Right kidney (tissue), 1 donor: ENCODE data around the gene KIF13A.
"Not testable (repeated sequence)": the region's sequence is repeated elsewhere in the genome, so short reads cannot be mapped to it uniquely, and the experiment has no call there.

Source experiments
- DNase-seq: peaks from one replicate; pipeline ENCODE4 v3.0.0-alpha.2; 2016

The KIF13A gene

DNA sequence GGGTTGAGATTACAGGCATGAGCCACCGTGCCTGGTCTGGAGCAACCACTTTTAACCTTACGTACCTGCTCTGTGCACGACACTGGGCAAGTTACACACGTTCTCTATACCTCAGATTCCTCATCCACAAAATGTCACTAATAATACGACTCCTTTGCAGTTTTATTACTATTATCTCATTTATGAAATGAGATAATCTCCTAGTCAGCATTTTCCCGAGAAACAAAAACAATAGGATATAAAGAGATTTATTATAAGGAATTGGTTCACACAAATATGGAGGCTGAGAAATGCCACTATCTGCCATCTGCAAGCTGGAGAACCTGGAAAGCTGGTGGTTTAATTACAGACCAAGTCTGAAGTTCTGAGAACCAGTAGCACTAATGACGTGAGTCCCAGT is 12.0 kb upstream of the KIF13A start:
- DNase-seq = no peak

GRCh38 chr6:17998442-17998841 is 11.0 kb upstream of the KIF13A start:
- DNase-seq = no peak

DNA sequence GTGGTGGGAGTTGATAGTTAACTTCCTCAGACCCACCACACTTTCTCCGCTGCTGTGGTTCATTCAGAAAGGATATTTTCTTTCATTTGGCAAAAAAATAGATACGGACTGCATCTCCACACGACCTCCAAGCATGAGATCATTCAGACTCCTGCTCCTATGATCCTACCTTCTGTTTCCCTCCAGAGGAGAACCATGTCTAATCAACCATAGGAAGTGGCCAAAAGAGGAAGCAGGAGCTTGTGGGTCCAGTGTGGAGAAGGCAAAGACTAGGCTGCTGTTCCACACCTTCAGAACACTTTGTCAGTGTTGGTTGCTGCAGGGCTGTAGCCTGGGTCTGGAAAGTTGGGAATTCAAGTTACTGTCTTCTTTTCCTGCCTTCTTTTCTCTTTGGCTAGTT is 10.6 kb upstream of the KIF13A start:
- DNase-seq = no peak

DNA sequence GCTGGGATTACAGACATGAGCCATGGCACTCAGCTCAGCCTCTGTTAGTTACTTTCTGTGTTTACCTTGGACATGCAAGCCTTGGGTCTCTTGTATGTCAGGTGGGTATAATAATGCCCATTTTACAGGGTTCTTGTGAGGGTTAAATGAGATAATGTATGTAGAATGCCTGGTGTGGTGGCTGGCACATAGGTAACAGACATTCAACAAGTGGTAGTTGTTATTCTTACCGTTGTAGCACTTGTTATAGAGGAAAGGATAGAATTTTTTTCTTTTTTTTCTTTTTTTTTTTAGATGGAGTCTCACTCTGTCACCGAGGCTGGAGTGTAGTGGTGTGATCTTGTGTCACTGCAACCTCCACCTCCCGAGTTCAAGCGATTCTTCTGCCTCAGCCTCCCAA is 8.0 kb upstream of the KIF13A start:
- DNase-seq = no peak

DNA sequence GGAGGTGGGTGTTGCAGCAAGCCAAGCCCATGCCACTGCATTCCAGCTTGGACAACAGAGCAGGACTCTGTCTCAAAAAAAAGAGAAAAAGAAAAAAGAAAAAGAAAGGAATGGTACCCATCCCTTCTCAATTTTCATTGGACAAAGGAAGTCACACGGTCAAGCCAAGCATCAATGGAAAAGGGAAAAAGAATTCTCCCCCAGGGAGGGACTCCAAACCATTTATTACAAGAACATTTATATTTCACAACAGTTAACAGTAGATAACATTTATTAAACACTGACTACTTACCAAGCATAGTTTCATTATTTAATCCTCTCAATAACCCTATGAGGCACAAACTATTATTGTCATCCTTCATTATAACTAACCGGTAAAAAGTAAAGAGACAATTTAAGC is 6.6 kb upstream of the KIF13A start:
- DNase-seq = no peak

DNA sequence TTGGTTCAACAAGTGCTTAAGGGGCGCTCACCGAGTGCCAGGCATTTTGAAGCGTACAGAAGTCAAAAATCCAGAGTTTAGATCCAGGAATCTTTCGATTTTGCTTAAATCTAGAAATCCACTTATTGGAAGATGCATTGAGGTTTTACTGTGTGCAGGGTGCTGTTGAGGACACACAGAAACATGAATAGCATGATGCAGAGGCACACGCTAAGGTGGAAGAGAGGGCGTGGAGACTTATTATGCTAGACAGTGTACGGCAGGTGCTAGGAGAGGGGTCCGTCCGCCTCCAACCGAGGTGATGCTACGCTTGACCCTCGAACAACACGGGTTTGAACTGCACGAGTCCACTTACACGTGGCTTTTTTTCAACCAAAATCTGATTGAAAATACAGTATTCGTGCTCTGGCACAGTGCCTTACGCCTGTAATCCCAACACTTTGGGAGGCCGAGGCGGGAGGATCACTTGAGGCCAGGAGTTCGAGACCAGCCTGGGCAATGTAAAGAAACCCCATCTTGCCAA is 1.0 kb upstream of the KIF13A start:
- no peak for DNase-seq

- peak; percentile 95 for DNase-seq
Observed at GRCh38 chr6:17987697-17988421, 424 bp upstream of the KIF13A start.

DNA sequence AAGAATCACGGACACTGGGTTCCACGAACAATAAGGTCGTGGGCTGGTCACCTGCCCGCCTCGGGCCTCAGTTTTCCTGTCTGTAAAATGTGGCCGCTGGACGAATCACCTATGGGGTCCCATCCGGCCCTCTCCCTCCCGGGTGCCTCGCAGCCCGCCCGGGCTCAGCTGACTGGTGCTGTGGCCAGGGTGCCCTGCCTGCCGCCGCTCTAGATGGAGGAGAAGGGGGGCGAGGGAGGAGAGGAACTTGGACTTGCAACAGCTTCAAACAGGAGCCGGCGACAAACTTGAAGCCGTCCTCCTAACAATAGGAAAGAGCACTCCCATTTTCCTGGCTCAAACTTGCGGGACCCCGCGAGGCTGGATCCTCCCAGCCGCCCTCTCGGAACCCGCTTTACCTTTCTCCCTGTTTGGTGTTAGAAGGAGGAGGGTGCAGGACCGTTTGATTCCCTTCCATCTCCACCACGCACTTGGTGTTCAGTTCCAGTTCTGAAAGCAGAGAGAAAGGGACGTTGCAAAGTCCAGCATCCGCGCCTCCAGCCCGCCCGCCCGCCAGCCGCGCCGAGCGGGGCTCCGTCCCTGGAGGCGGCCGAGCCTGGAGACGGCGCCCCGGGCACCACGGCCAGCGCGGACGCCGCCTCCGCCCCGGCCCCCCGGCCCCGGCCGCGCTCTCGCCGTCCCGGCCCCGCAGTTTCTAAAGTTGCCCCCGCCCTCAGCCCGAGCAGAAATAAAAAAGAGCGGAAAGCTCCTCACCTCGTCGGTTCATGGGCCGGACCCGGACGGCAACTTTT is 584 bp downstream of the KIF13A start:
- peak; percentile 89 for DNase-seq

GRCh38 chr6:17985934-17986655 is 1.3 kb downstream of the KIF13A start:
- DNase-seq = no peak

DNA sequence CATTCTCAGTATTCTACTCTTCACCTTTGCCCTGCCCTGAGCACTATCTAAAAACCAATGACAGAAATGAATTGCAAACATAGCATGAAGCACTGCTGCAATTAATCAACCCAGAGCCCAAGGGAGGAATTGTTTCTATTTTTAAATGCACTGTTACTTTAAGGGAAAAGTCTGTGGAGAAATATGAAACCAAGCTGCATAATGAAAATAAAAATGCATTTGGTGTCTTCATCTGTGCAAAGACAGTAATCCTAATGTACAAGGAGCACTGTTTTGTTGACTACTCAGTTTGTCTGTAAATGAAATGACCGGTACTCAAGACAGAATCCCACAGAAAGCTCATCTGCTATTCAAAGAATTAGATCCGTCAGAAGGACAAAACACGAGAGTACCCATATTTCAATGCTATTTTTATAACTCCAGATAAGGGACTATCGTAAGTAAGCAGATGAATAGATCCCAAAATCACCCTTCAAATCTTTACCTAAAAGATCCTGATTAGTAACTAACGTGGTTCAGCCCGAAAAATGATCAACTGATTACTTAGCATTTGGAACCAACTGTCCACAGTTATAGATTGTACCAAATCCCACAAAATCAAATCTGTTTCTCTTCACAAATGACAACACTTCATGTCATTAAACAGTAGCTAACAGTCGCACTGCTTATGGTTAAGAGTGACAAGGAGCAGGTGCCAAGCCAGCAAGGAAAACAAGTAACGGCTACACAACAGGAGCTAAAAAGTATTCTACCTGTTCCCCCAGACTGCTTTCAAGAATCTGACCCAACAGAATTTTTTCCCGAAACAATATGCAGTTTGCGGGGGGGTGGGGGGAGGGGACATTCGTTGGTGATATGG is 2.4 kb downstream of the KIF13A start:
- no peak for DNase-seq

DNA sequence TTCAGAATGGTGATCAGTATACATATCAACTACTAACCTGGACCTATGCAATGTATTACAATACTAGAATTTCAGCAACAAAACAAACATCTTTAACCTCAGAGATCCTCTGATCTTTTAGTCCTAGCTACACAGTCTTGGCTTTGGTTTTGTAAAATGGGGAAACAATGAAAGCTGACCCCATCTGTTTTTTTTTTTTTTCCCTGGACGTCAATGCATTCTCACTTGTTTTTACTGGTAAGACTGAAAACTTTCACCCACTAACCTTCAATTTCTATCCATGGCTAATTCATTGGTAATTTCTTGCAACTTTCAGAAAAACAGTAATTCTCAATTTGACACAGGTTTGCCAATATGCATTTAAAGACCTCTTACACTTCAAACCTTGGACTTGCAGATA is 3.0 kb downstream of the KIF13A start:
- DNase-seq = no peak

GRCh38 chr6:17983730-17984129 is 3.7 kb downstream of the KIF13A start:
- DNase-seq = no peak

DNA sequence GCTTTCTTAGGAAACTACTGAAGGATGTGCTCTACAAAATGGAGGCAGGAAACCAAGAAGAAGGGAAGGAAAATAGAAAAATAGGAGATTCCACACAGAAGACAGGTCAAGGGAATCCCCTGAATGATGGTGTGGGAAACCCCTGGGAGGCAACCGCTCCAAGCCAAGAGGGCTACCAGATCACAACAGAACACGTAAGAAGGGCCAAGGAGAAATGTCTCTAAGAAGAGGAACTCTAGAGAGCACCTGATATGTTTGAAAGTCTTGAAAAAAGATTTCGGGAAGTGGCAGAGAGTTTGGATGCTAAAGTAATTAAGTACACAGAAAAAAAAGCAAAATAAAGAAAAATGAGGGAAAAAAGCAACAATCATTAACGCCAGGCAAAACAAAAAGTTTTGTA is 7.1 kb downstream of the KIF13A start:
- no peak for DNase-seq

DNA sequence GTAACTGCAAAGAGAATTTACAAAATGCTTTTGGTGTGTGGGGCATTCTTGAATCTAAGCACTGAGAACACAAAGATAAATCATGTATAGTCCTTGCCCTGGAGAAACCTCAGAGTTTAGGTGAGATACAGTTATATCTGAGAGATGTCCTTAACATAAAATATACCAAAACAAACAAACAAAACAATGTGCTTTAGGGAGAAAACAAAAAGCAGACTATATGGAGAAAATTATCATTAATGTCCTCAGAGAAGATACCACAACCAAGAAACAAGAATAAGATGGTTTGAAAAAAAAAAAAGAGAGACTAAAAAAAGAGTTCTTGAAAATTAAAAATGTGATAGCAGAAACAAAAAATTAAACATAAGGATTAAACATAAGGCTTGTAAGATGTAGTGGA is 8.0 kb downstream of the KIF13A start:
- no peak for DNase-seq

GRCh38 chr6:17976258-17976657 is 11.2 kb downstream of the KIF13A start:
- DNase-seq = not testable (repeated sequence)

DNA sequence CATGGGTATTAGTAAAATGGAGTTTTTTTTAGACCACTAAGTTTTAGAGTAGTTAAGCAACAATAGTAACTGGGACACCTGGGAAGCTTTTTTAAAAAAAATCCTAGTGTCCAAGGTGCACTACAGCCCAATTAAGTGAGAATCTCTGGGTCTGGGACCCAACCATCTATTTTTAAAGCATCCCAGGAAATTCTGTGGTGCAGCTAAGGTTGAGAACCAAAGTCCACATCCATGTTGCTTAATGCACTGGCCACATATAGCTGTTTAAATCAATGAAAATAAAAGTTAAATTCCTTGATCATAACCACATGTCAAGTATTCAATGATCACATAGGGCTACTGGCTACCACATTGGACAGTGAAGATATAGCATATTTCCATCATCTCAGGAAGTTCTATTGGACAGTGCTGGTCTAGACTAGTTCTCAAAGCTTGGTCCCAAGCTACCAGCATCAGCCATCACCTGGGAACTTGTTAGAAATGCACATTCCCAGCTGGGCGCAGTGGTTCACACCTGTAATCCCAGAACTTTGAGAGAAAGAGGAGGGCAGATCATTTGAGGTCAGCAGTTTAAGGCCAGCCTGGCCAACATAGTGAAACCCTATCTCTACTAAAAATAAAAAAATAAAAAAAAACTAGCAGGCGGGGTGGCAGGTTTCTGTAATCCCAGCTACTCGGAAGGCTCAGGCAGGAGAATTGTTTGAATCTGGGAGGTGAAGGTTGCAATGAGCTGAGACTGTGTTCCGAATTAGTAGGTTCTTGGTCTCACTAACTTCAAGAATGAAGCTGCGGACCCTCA is 12.7 kb downstream of the KIF13A start:
- DNase-seq = no peak

DNA sequence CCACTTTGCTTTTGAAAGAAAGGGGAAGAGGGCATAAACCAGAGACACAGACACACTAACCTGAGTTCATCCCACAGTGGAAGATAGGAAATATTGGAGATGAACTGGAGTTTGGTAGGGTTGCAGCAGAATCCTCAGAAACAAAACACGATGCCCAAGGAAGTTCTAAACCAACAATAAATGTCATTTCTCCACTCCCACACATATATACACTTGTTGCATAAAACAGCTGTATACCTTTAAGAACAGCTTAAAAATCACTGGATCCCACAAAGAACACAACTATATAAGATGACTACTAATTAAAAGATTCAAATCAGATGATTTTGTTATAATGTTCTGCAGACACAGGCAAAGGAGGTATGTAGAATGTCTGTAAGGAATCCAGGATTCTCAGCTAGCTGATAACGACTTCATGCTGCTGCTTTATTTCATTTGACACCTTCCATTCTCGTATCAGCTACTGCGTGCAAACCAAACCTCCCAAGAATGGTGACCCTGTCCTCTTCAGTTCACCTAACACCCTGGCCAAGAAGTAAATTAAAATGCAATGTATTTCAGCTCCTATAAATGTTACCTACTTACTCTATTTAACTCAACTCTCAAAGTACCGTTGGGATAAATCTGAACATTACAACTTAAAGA is 14.3 kb downstream of the KIF13A start:
- no peak for DNase-seq

GRCh38 chr6:17972074-17972952 is 15.1 kb downstream of the KIF13A start:
- no peak for DNase-seq
